HepG2 (cell line): Measurements from ENCODE around the gene IL17C. TPM values are rescaled to one million over a fixed set of nuclear protein-coding genes. Genes with fewer than 3 reads are reported as not detected.

Experiments used
- AFF4 ChIP-seq: sonication (generic); formaldehyde crosslinking; IDR thresholded peaks from 2 replicates; pipeline ENCODE4 v1.4.0; 2020; ENCODE audit warnings: missing genetic modification reagents
- CEBPB ChIP-seq: IDR thresholded peaks from 2 replicates; pipeline ENCODE4 v1.6.1; 2011; ENCODE audit warnings: low read depth, low read length, improper control_type of control experiment, borderline replicate concordance
- GATAD2A ChIP-seq: IDR thresholded peaks from 2 replicates; pipeline ENCODE4 v1.6.1; 2016
- GTF3A ChIP-seq: sonication (generic); formaldehyde crosslinking; conservative IDR thresholded peaks from 2 replicates; pipeline ENCODE4 v1.4.0; 2020; ENCODE audit warnings: mild to moderate bottlenecking, missing genetic modification reagents
- HCFC1 ChIP-seq: fragments of 150-350 bp; IDR thresholded peaks from 2 replicates; pipeline ENCODE4 v1.6.1; 2014; ENCODE audit warnings: low read depth, low read length
- HINFP ChIP-seq: sonication (generic); formaldehyde crosslinking; IDR thresholded peaks from 2 replicates; pipeline ENCODE4 v1.4.0; 2020; ENCODE audit warnings: low read depth, mild to moderate bottlenecking, missing genetic modification reagents
- IKZF4 ChIP-seq: sonication (generic); formaldehyde crosslinking; IDR thresholded peaks from 2 replicates; pipeline ENCODE4 v1.5.1; 2020; ENCODE audit warnings: borderline replicate concordance, mild to moderate bottlenecking, low read depth, missing genetic modification reagents; ENCODE audit errors: not compliant biosample characterization
- NPAS2 ChIP-seq: sonication (generic); formaldehyde crosslinking; IDR thresholded peaks from 2 replicates; pipeline ENCODE4 v1.8.0; 2022; ENCODE audit warnings: mild to moderate bottlenecking, missing genetic modification reagents, borderline replicate concordance
- PATZ1 ChIP-seq: sonication (generic); formaldehyde crosslinking; IDR thresholded peaks from 2 replicates; pipeline ENCODE4 v1.4.0; 2020; ENCODE audit warnings: missing genetic modification reagents
- PCBP1 ChIP-seq: fragments of 200-400 bp; formaldehyde crosslinking; IDR thresholded peaks from 2 replicates; pipeline ENCODE4 v1.6.1; 2017; ENCODE audit warnings: mild to moderate bottlenecking, low read depth, low read length, borderline replicate concordance
- RARG ChIP-seq: sonication (generic); formaldehyde crosslinking; IDR thresholded peaks from 2 replicates; pipeline ENCODE4 v1.4.0; 2020; ENCODE audit warnings: low read depth, mild to moderate bottlenecking, missing genetic modification reagents
- ZBTB42 ChIP-seq: sonication (generic); formaldehyde crosslinking; IDR thresholded peaks from 2 replicates; pipeline ENCODE4 v1.5.0; 2020; ENCODE audit warnings: mild to moderate bottlenecking, missing genetic modification reagents
- ZBTB8A ChIP-seq: sonication (generic); formaldehyde crosslinking; IDR thresholded peaks from 2 replicates; pipeline ENCODE4 v1.4.0; 2020; ENCODE audit warnings: mild to moderate bottlenecking, low read depth, missing genetic modification reagents, borderline replicate concordance
- ZFP1 ChIP-seq: IDR thresholded peaks from 2 replicates; pipeline ENCODE4 v1.6.1; 2016
- ZNF121 ChIP-seq: sonication (generic); formaldehyde crosslinking; IDR thresholded peaks from 2 replicates; pipeline ENCODE4 v1.5.0; 2020; ENCODE audit warnings: mild to moderate bottlenecking, missing genetic modification reagents
- ZNF235 ChIP-seq: sonication (generic); formaldehyde crosslinking; IDR thresholded peaks from 2 replicates; pipeline ENCODE4 v1.8.1; 2023; ENCODE audit warnings: mild to moderate bottlenecking, missing genetic modification reagents, borderline replicate concordance
- ZNF432 ChIP-seq: sonication (generic); formaldehyde crosslinking; IDR thresholded peaks from 2 replicates; pipeline ENCODE4 v1.5.0; 2020; ENCODE audit warnings: missing genetic modification reagents, mild to moderate bottlenecking, borderline replicate concordance
- ZNF496 ChIP-seq: sonication (generic); formaldehyde crosslinking; IDR thresholded peaks from 2 replicates; pipeline ENCODE4 v1.8.1; 2023; ENCODE audit warnings: mild to moderate bottlenecking, moderate library complexity, missing genetic modification reagents; ENCODE audit not compliant: insufficient replicate concordance
- ZNF720 ChIP-seq: sonication (generic); formaldehyde crosslinking; IDR thresholded peaks from 2 replicates; pipeline ENCODE4 v1.4.0; 2020; ENCODE audit warnings: missing genetic modification reagents
- ZNF841 ChIP-seq: sonication (generic); formaldehyde crosslinking; IDR thresholded peaks from 2 replicates; pipeline ENCODE4 v1.8.1; 2023; ENCODE audit warnings: missing genetic modification reagents, borderline replicate concordance
- polyA plus RNA-seq, 8 experiments: library from polyadenylated mRNA; depleted of rRNA in 3 of 8; stranded (reverse) in 7 of 8; unstranded in 1 of 8; fragments of >200 nt; fragmentation: Illumina TruSeq in 4 of 8; extraction: Trizol in 4 of 8; gene quantifications; 2 replicates each; pipeline versions ENCODE4 v1.2.1 to v1.2.3, GENCODE V29; 2011 to 2016; ENCODE audit warnings: low read depth in 4 of 8, missing spikeins in 1 of 8, mixed read lengths in 1 of 8; ENCODE audit not compliant: insufficient read depth in 1 of 8
- total RNA-seq, 5 experiments: library from RNA; depleted of rRNA; stranded (reverse); fragments of >200 nt; fragmentation: Illumina TruSeq; extraction: Trizol; gene quantifications; 2 replicates each; pipeline ENCODE4 v1.2.3, GENCODE V29; 2016; ENCODE audit warnings: low read depth in 1 of 5
- TF ChIP-seq, protein P1 (sequence below): IDR thresholded peaks from 2 replicates; pipeline ENCODE4 v1.6.1; 2016; ENCODE audit warnings: mild to moderate bottlenecking, missing biosample characterization, missing genetic modification reagents
- TF ChIP-seq, protein P2 (sequence below): IDR thresholded peaks from 2 replicates; pipeline ENCODE4 v1.6.1; 2016

IL17C gene
- total and polyA plus RNA-seq, 2 of the 13 experiments (the other 11 are each of a cell fraction or from before 2014, with no cell fraction given): not detected

GRCh38 chr16:88650749-88651275 is 12.4 kb downstream of the IL17C start, which contains the start of gene CYBA (continued):
- TF ChIP-seq IKZF4 (peak; percentile 40), HINFP (CRISPR knock-in tag) (no peak), ZNF235 (CRISPR knock-in tag) (no peak; the same call in 1 of the 2 replicates), ZBTB8A (no peak), HCFC1 (no peak), ZNF496 (CRISPR knock-in tag) (no peak), CEBPB (no peak), ZNF720 (CRISPR knock-in tag) (no peak), ZBTB42 (CRISPR knock-in tag) (peak; percentile 11; the same call in 1 of the 2 replicates), ZNF432 (no peak), NPAS2 (CRISPR knock-in tag) (no peak), PATZ1 (CRISPR knock-in tag) (no peak), ZFP1 (CRISPR knock-in tag) (no peak), GTF3A (CRISPR knock-in tag) (no peak), RARG (CRISPR knock-in tag) (no peak; the same call in 1 of the 2 replicates), ZNF121 (CRISPR knock-in tag) (no peak), AFF4 (CRISPR knock-in tag) (no peak), ZNF841 (CRISPR knock-in tag) (0 out of 2 replicates have a peak, but pooled peaks have one; percentile 64), PCBP1 (no peak), GATAD2A (CRISPR knock-in tag) (no peak)
- TF ChIP-seq, protein P1, sequence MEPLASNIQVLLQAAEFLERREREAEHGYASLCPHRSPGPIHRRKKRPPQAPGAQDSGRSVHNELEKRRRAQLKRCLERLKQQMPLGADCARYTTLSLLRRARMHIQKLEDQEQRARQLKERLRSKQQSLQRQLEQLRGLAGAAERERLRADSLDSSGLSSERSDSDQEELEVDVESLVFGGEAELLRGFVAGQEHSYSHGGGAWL (CRISPR knock-in tag): peak; percentile 76
- TF ChIP-seq, protein P2, sequence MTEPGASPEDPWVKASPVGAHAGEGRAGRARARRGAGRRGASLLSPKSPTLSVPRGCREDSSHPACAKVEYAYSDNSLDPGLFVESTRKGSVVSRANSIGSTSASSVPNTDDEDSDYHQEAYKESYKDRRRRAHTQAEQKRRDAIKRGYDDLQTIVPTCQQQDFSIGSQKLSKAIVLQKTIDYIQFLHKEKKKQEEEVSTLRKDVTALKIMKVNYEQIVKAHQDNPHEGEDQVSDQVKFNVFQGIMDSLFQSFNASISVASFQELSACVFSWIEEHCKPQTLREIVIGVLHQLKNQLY (CRISPR knock-in tag): no peak
